Breast epithelium (tissue), 3 donors: ENCODE data around the gene PARVB.

Experiments used
- CTCF ChIP-seq, 3 donors: fragments of 450-650 bp; IDR thresholded peaks; one replicate each; pipeline ENCODE4 v1.5.1; 2016 to 2017; ENCODE audit warnings: antibody characterized with exemption in 3 of 3, mild to moderate bottlenecking in 3 of 3, moderate library complexity in 3 of 3
- POLR2A ChIP-seq: fragments of 450-650 bp; IDR thresholded peaks from one replicate; pipeline ENCODE4 v1.6.1; 2016; ENCODE audit warnings: antibody characterized with exemption, mild to moderate bottlenecking, moderate library complexity
- POLR2AphosphoS5 ChIP-seq, 3 donors: sonication (generic); formaldehyde crosslinking; IDR thresholded peaks; one replicate each; pipeline ENCODE4 v1.6.1; 2017; ENCODE audit warnings: antibody characterized with exemption in 3 of 3

- TF ChIP-seq POLR2A (no peak), CTCF (IDR thresholded peaks at IDR 0.05) (no peak), POLR2AphosphoS5 (IDR thresholded peaks at IDR 0.05) (no peak)
Observed at GRCh38 chr22:44107340-44107739, 83.2 kb downstream of the PARVB start.
